WTC11 (cell line): ENCODE data around the gene KRT36. TPM values are rescaled to one million over a fixed set of nuclear protein-coding genes. Genes with fewer than 3 reads are reported as not detected.

Source experiments
- ATAC-seq: fragments of 200-7000 bp; cut with Tn5 transposase; 2 replicates; pipeline ENCODE4 v1.10.0; 2021; ENCODE audit warnings: mild to moderate bottlenecking, moderate library complexity
- CTCF ChIA-PET: fragments of 300-600 bp; sonication (Branson Sonifier 250); formaldehyde crosslinking; loops from one replicate; lab custom pipeline; 2021; ENCODE audit warnings: antibody characterized with exemption; lab: Charles Lee
- POLR2A ChIA-PET: fragments of 350-600 bp; sonication (Branson Sonifier 250); formaldehyde crosslinking; loops from one replicate; lab custom pipeline; 2021; ENCODE audit warnings: antibody characterized with exemption; lab: Charles Lee
- DNase-seq: peaks from one replicate; pipeline ENCODE4 v3.0.0; 2021; ENCODE audit warnings: low spot score
- H3K27ac Mint-ChIP-seq: 2 replicates; pipeline ENCODE4 v1.8.0; 2021; ENCODE audit warnings: mixed read lengths
- H3K27me3 Mint-ChIP-seq: 2 replicates; pipeline ENCODE4 v1.8.0; 2021; ENCODE audit warnings: low read depth, mild to moderate bottlenecking, moderate library complexity, mixed read lengths
- H3K36me3 Mint-ChIP-seq: 2 replicates; pipeline ENCODE4 v1.8.0; 2021; ENCODE audit warnings: mixed read lengths
- H3K4me1 Mint-ChIP-seq: 2 replicates; pipeline ENCODE4 v1.8.0; 2022; ENCODE audit warnings: mixed read lengths
- H3K4me3 Mint-ChIP-seq: 2 replicates; pipeline ENCODE4 v1.8.0; 2021; ENCODE audit warnings: mild to moderate bottlenecking, moderate library complexity, mixed read lengths
- H3K9me3 Mint-ChIP-seq: 2 replicates; pipeline ENCODE4 v1.8.0; 2021; ENCODE audit warnings: mixed read lengths
- CBFB ChIP-seq: sonication (generic); formaldehyde crosslinking; IDR thresholded peaks from 2 replicates; pipeline ENCODE4 v1.8.1; 2022; ENCODE audit warnings: mild to moderate bottlenecking, low read depth, missing genetic modification reagents
- E2F4 ChIP-seq: sonication (generic); formaldehyde crosslinking; IDR thresholded peaks from 2 replicates; pipeline ENCODE4 v1.8.1; 2022; ENCODE audit warnings: low read depth, mild to moderate bottlenecking, moderate library complexity, missing genetic modification reagents, borderline replicate concordance
- EMX1 ChIP-seq: fragments of 250-450 bp; sonication (Bioruptor Pico); IDR thresholded peaks from 2 replicates; pipeline ENCODE4 v1.8.0; 2021; ENCODE audit warnings: mild to moderate bottlenecking
- ESRRA ChIP-seq: sonication (generic); formaldehyde crosslinking; IDR thresholded peaks from 2 replicates; pipeline ENCODE4 v1.8.1; 2022; ENCODE audit warnings: mild to moderate bottlenecking, missing genetic modification reagents, borderline replicate concordance
- MLX ChIP-seq: sonication (generic); formaldehyde crosslinking; IDR thresholded peaks from 2 replicates; pipeline ENCODE4 v1.8.1; 2023; ENCODE audit warnings: mild to moderate bottlenecking, missing genetic modification reagents, moderate library complexity
- NR1H2 ChIP-seq: sonication (generic); formaldehyde crosslinking; IDR thresholded peaks from 2 replicates; pipeline ENCODE4 v1.9.0; 2021; ENCODE audit warnings: mild to moderate bottlenecking, moderate library complexity, missing genetic modification reagents
- PRRX2 ChIP-seq: fragments of 250-450 bp; sonication (Bioruptor Pico); IDR thresholded peaks from 2 replicates; pipeline ENCODE4 v1.8.0; 2021; ENCODE audit warnings: mild to moderate bottlenecking
- TCF7 ChIP-seq: sonication (generic); formaldehyde crosslinking; IDR thresholded peaks from 2 replicates; pipeline ENCODE4 v1.8.0; 2022; ENCODE audit warnings: mild to moderate bottlenecking, low read depth, missing genetic modification reagents, moderate library complexity
- ZBTB43 ChIP-seq: sonication (generic); formaldehyde crosslinking; IDR thresholded peaks from 2 replicates; pipeline ENCODE4 v1.8.1; 2023; ENCODE audit warnings: mild to moderate bottlenecking, missing genetic modification reagents
- ZNF138 ChIP-seq: sonication (generic); formaldehyde crosslinking; conservative IDR thresholded peaks from 2 replicates; pipeline ENCODE4 v1.8.1; 2022; ENCODE audit warnings: mild to moderate bottlenecking, moderate library complexity, missing genetic modification reagents
- ZNF232 ChIP-seq: sonication (generic); formaldehyde crosslinking; IDR thresholded peaks from 2 replicates; pipeline ENCODE4 v1.8.0; 2022; ENCODE audit warnings: mild to moderate bottlenecking, missing genetic modification reagents
- ZNF425 ChIP-seq: fragments of 250-450 bp; sonication (Bioruptor Pico); conservative IDR thresholded peaks from 2 replicates; pipeline ENCODE4 v1.9.0; 2021; ENCODE audit warnings: mild to moderate bottlenecking
- total RNA-seq: library from RNA; stranded (reverse); gene quantifications from 3 replicates; pipeline ENCODE4 v1.2.3, GENCODE V29; 2021
- TF ChIP-seq, protein P1 (sequence below): sonication (generic); formaldehyde crosslinking; IDR thresholded peaks from 2 replicates; pipeline ENCODE4 v1.8.1; 2023; ENCODE audit warnings: mild to moderate bottlenecking, moderate library complexity, missing genetic modification reagents
- TF ChIP-seq, protein P2 (sequence below): sonication (generic); formaldehyde crosslinking; IDR thresholded peaks from 2 replicates; pipeline ENCODE4 v1.8.0; 2023; ENCODE audit warnings: mild to moderate bottlenecking, missing genetic modification reagents
- TF ChIP-seq, protein P3 (sequence below): sonication (generic); formaldehyde crosslinking; IDR thresholded peaks from 2 replicates; pipeline ENCODE4 v1.8.1; 2022; ENCODE audit warnings: mild to moderate bottlenecking, missing genetic modification reagents, moderate library complexity, borderline replicate concordance

KRT36 gene
- total RNA-seq, 1 experiment from 2014 or later = not detected

- ATAC-seq (no peak), DNase-seq (no peak)
- Mint-ChIP-seq H3K27ac (no peak overlapping the region), H3K36me3 (no peaks in the 10 kb centered on the region), H3K4me3 (no peak overlapping the region), H3K27me3 (peaks cover 5% of the 10 kb centered on the region), H3K9me3 (peaks cover 16% of the 10 kb centered on the region), H3K4me1 (no peaks in the 10 kb centered on the region)
- POLR2A ChIA-PET = no interaction called here
- TF ChIP-seq, protein P1, sequence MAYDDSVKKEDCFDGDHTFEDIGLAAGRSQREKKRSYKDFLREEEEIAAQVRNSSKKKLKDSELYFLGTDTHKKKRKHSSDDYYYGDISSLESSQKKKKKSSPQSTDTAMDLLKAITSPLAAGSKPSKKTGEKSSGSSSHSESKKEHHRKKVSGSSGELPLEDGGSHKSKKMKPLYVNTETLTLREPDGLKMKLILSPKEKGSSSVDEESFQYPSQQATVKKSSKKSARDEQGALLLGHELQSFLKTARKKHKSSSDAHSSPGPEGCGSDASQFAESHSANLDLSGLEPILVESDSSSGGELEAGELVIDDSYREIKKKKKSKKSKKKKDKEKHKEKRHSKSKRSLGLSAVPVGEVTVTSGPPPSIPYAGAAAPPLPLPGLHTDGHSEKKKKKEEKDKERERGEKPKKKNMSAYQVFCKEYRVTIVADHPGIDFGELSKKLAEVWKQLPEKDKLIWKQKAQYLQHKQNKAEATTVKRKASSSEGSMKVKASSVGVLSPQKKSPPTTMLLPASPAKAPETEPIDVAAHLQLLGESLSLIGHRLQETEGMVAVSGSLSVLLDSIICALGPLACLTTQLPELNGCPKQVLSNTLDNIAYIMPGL (CRISPR knock-in tag) = no peak
- TF ChIP-seq, protein P2, sequence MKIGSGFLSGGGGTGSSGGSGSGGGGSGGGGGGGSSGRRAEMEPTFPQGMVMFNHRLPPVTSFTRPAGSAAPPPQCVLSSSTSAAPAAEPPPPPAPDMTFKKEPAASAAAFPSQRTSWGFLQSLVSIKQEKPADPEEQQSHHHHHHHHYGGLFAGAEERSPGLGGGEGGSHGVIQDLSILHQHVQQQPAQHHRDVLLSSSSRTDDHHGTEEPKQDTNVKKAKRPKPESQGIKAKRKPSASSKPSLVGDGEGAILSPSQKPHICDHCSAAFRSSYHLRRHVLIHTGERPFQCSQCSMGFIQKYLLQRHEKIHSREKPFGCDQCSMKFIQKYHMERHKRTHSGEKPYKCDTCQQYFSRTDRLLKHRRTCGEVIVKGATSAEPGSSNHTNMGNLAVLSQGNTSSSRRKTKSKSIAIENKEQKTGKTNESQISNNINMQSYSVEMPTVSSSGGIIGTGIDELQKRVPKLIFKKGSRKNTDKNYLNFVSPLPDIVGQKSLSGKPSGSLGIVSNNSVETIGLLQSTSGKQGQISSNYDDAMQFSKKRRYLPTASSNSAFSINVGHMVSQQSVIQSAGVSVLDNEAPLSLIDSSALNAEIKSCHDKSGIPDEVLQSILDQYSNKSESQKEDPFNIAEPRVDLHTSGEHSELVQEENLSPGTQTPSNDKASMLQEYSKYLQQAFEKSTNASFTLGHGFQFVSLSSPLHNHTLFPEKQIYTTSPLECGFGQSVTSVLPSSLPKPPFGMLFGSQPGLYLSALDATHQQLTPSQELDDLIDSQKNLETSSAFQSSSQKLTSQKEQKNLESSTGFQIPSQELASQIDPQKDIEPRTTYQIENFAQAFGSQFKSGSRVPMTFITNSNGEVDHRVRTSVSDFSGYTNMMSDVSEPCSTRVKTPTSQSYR (CRISPR knock-in tag) = no peak
- TF ChIP-seq ZNF232 (CRISPR knock-in tag) (no peak), TCF7 (CRISPR knock-in tag) (no peak), ZNF138 (no peak), NR1H2 (CRISPR knock-in tag) (no peak), ZBTB43 (CRISPR knock-in tag) (no peak), EMX1 (CRISPR knock-in tag) (no peak), MLX (CRISPR knock-in tag) (no peak), E2F4 (CRISPR knock-in tag) (no peak), PRRX2 (CRISPR knock-in tag) (no peak)
- CTCF ChIA-PET = interaction anchor here (1.3 to 1.6 kb wide), 2 partner anchors 85 to 199 kb away, joined by 4 to 6 read pairs; no protein-coding TSS in a partner anchor
These were observed 25.5 kb downstream of the KRT36 start for GRCh38 chr17:41464173-41464572.

DNA sequence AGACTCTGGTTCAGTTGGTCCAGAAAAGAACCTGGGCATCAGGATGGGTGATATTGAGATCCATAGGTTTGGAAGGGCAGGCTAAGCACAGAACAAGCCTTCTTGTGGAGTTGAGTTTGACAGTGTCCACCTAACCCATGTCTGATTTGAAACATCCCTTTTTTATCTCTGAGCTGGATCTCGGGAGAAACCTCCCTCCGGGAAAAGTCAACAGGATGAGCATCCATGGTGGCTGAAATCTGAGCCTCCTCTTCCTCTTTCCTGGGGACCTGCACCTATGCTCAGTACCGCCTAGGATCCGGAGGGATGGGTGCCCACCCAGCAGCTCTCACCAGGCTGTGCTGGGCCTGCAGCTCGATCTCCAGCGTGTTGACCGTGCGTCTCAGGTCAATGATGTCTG, 26.0 kb downstream of the KRT36 start:
- POLR2A ChIA-PET = no interaction called here
- Mint-ChIP-seq H3K4me1 (no peaks in the 10 kb centered on the region), H3K27ac (no peak overlapping the region), H3K27me3 (peaks cover 5% of the 10 kb centered on the region), H3K4me3 (no peak overlapping the region), H3K36me3 (no peaks in the 10 kb centered on the region), H3K9me3 (peaks cover 15% of the 10 kb centered on the region)
- TF ChIP-seq ZNF425 = no peak
- no peak for TF ChIP-seq CBFB (CRISPR knock-in tag)
- no peak for TF ChIP-seq NR1H2 (CRISPR knock-in tag)
- TF ChIP-seq ESRRA (CRISPR knock-in tag) = no peak
- TF ChIP-seq, protein P3, sequence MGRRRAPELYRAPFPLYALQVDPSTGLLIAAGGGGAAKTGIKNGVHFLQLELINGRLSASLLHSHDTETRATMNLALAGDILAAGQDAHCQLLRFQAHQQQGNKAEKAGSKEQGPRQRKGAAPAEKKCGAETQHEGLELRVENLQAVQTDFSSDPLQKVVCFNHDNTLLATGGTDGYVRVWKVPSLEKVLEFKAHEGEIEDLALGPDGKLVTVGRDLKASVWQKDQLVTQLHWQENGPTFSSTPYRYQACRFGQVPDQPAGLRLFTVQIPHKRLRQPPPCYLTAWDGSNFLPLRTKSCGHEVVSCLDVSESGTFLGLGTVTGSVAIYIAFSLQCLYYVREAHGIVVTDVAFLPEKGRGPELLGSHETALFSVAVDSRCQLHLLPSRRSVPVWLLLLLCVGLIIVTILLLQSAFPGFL (CRISPR knock-in tag) = no peak
- DNase-seq (no peak), ATAC-seq (no peak)
- CTCF ChIA-PET = interaction anchor here (1.3 to 1.6 kb wide), 2 partner anchors 85 to 199 kb away, joined by 4 to 6 read pairs; no protein-coding TSS in a partner anchor
